HG02678 (cell line): Measurements from ENCODE around the gene SEC61A1.

Experiments
- ATAC-seq: cut with Tn5 transposase; IDR thresholded peaks from one replicate; pipeline ENCODE4 v1.9.1; 2021; ENCODE audit warnings: mild to moderate bottlenecking, moderate library complexity; ENCODE audit not compliant: unreplicated experiment

The SEC61A1 gene

DNA sequence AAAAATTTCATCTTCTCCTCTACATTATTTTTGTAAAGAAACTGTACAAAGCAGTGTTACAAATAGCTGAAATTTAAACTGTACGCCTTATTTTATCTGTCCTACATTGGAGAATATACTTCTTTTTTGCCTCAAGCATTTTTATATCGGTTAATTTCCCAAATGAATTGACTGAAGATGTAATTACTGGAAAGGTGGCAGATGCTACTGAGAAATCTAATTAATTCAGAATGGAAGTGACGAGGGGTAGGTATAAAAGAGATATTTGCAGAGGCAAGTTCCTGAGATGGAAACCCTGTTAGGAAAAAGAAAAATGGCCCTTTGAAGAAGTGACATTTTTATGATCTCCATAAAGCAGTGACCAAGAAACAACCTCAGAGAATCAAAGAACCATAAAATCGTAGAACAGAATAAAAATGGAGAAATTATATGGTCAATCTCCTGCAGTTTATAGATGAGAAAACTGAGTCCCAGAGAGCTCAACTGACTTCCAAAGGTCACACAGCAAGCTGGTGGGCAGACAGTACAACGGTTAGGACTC, 51.0 kb downstream of the SEC61A1 start:
- ATAC-seq, result no peak

- ATAC-seq, result no peak
Observed at GRCh38 chr3:128107834-128108233, 55.6 kb downstream of the SEC61A1 start.

DNA sequence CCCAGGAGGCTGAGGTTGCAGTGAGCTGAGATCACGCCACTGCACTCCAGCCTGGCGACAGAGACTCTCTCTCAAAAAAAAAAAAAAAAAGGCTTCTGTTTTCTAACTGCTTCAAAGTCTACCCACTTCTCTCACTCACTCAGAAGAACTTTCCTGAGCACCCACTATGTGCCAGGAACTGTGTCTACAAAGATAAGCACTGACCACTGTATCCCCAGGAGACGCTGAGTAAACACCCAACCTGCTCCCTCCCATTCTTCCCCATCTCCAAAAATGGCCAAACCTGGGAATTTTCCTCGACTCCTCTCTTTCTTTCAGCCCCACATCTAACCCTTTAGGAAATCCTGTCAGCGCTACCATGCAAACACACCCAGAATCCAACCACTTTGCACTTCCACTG, 58.9 kb downstream of the SEC61A1 start:
- ATAC-seq, result no peak

GRCh38 chr3:128112357-128112968, 60.2 kb downstream of the SEC61A1 start:
- ATAC-seq, result no peak

DNA sequence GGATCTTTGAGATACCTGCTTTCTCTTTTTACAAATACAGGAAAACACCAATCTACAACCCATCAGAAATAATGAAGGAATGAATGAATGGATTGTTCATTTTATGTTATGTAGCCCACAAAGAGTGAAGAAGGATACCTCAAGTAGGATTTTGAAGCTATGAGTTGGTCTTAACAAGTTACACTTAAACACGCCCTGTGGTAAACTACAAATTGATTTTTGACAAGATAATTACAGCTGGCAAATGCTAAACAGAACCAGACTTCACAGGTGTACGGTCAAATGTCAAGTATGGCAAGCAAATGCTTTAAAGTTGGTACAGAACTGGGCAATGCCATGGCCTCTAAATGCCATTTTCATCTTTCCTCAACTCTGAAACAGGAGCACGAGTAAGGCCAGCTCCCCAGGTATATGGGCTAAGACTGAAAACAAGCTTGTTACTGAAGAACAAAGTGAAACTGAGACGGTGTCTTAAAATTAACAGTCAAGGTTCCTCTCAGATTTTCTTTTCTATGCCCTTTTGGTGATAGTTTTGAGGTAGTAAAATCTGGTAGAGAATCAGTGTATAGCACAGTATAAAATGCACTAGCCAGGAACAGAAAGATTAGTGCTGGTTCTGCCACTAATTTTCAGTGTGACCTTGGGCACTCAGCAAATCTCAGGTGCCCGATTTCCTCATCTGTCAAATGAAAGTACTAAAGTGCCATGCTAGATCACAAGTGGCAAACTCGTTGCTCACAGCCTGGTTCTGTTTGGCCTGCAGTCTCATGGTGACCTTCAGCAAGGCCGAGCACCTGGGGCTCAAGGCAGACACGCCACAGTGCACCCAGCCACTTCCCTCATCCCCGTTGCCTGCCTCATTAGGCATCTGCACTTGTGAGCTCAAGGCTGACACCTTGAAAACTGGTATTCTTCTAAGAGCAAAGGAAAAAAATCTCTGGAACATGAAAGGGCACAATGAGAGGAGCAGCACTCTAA, 61.9 kb downstream of the SEC61A1 start:
- no peak for ATAC-seq
